AG04449 (cell line): Measurements from ENCODE around the gene PEAK1.

Source experiments
- CTCF ChIA-PET: fragments of 350-600 bp; formaldehyde crosslinking; extraction: SDS; loops from one replicate; lab custom pipeline; 2021; ENCODE audit warnings: antibody characterized with exemption; lab: Yijun Ruan, JAX
- POLR2A ChIA-PET: fragments of 400-600, 350-600 bp; formaldehyde crosslinking; extraction: SDS; loops from one replicate; lab custom pipeline; 2020; ENCODE audit warnings: antibody characterized with exemption, inconsistent platforms; lab: Yijun Ruan, JAX
- DNase-seq: peaks from one replicate; pipeline ENCODE4 v3.0.0-alpha.2; 2010; ENCODE audit warnings: low read depth, low spot score
- H3K4me3 ChIP-seq: 2 replicates; pipeline ENCODE4 v1.5.1; 2011; ENCODE audit warnings: low read depth, mild to moderate bottlenecking, control low read depth, low read length
- TF ChIP-seq, protein P1 (sequence below): IDR thresholded peaks from one replicate; pipeline ENCODE4 v1.5.1; 2011; ENCODE audit warnings: mild to moderate bottlenecking, moderate library complexity, low read length, control low read depth, inconsistent platforms; ENCODE audit not compliant: insufficient read depth; ENCODE audit errors: missing control alignments

The PEAK1 gene

DNA sequence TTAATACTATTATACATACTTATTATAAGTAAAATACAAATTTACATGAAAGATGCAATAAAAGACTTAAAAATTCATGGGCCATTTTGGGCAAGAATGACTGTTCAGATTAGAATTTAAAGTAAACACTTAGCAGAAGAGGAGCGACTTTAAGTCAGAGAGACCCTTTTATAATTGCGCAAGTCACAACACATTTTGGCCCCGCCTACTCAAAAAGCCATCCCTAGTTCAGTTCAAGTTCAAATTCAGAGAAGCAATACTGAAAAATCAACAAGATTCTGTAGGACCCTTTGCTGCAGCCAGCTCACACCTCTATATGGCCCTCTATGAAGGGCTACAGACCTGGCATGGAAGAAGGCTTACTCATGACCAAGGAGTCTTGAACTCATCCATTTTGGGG is 64.6 kb downstream of the PEAK1 start:
- POLR2A ChIA-PET = no interaction called here
- TF ChIP-seq, protein P1, sequence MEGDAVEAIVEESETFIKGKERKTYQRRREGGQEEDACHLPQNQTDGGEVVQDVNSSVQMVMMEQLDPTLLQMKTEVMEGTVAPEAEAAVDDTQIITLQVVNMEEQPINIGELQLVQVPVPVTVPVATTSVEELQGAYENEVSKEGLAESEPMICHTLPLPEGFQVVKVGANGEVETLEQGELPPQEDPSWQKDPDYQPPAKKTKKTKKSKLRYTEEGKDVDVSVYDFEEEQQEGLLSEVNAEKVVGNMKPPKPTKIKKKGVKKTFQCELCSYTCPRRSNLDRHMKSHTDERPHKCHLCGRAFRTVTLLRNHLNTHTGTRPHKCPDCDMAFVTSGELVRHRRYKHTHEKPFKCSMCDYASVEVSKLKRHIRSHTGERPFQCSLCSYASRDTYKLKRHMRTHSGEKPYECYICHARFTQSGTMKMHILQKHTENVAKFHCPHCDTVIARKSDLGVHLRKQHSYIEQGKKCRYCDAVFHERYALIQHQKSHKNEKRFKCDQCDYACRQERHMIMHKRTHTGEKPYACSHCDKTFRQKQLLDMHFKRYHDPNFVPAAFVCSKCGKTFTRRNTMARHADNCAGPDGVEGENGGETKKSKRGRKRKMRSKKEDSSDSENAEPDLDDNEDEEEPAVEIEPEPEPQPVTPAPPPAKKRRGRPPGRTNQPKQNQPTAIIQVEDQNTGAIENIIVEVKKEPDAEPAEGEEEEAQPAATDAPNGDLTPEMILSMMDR = no peak
- CTCF ChIA-PET = no interaction called here

DNA sequence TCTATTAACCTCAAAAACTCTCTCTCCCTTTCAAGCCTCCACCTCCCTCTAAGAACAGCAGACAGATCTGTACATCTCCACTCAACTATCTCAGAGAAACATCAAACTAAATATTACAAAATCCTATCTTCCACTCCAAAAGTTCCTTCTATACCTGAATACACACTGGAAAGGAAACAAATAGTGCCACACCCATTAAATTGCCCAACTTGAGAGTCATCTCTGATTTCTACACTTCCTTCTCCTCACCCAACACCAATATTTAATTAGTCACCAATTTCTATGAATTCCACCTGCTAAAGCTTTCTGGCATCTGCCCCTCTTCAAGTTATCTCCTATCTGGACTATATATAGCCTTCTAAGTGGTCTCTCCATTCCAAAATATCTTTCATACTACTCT is 65.8 kb downstream of the PEAK1 start:
- ChIA-PET POLR2A (no interaction called here), CTCF (no interaction called here)

More for the DNA sequence above, 64.6 kb downstream of the PEAK1 start:
- DNase-seq = no peak
- no peak overlapping the region for H3K4me3 ChIP-seq

DNA sequence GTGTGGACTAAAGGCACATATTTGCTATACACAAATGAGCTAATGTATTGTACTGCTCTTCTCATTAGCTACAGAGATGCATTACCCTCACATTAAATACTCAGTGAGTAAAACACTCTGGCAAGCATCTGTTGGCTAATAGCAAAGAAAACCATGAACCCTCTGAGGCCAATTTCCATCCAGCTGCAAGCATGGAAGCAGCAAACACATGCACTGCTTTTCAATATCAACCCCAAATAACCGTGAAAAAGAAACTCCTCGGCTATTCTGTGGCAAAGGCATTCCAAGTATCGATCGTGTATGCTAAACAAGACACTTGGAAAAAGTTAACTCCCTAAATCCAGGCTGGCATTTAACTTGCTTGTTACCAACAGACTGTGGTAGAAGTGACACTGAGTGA is 67.0 kb downstream of the PEAK1 start:
- no peak for DNase-seq
- TF ChIP-seq, protein P1 = no peak
- no peak overlapping the region for H3K4me3 ChIP-seq
- CTCF ChIA-PET = no interaction called here
- POLR2A ChIA-PET = no interaction called here

More for the DNA sequence above, 65.8 kb downstream of the PEAK1 start:
- TF ChIP-seq, protein P1 = no peak
- no peak for DNase-seq
- H3K4me3 ChIP-seq = no peak overlapping the region

DNA sequence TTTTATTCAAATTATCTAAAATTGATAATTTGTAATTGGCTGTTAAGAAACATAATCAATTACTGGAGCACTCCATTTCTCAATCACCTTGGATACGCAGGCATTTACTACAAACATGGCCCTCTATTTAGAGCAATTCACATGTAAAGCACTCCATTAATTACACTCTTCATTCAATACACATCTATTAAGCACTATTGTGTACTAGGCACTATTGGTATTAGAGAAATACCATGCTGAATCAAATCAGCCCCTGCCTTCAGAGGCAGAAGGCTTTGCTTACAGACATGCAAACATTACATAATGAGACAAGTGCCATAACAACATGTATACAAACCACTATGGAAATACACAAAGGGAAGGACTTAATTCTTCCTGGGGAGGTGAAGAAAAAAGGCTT is 69.1 kb downstream of the PEAK1 start:
- no peak overlapping the region for H3K4me3 ChIP-seq
- TF ChIP-seq, protein P1 = no peak
- CTCF ChIA-PET = no interaction called here
- DNase-seq = no peak
- POLR2A ChIA-PET = no interaction called here

DNA sequence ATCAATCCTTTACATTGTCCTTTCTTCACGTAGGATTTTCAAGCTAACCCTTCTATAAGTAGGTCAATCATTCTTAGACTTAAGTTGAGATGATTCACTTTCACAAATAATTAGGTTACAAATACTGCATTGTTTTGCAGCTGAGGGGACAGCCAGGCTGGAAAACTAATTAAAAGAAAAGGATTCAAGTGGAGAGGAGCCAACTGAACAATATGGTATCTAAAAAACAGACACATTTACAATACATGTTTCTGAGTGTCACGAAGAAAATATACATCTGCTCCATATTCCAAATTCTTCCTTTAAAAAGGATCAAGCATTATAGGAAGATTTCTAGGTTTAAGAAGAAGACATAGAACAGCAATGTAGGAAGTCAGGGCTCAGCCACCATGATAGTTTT is 70.2 kb downstream of the PEAK1 start:
- CTCF ChIA-PET = no interaction called here
- no peak overlapping the region for H3K4me3 ChIP-seq
- TF ChIP-seq, protein P1 = no peak
- no peak for DNase-seq
- POLR2A ChIA-PET = no interaction called here

DNA sequence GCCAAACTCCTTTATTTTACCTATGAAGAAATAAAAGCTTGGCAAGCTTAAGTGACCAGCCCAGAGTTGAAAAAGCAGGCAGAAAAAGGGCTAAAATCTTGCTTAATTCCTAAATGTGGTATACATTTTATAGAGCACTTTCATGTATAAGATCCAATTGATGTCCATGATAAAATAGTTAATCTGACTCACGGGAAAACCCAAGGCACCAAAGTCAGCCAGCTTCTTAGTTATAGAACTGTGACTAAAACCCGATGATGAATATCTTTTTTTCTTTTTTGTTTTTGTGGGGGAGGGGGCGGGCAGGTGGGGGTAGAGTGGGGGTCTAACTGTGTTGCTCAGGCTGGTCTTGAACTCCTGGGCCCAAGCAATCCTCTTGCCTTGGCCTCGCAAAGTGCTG is 71.4 kb downstream of the PEAK1 start:
- no peak overlapping the region for H3K4me3 ChIP-seq
- DNase-seq = no peak
- TF ChIP-seq, protein P1 = no peak
- ChIA-PET CTCF (no interaction called here), POLR2A (no interaction called here)
